ENCODE measurements around the gene F2RL3.

- TF ChIP-seq CTCF (IDR thresholded peaks at IDR 0.05), result no peak
- TF ChIP-seq POLR2A (IDR thresholded peaks at IDR 0.05; ENCODE audit: low read depth), result no peak
- no peak for TF ChIP-seq POLR2AphosphoS5 (IDR thresholded peaks at IDR 0.05)
- TF ChIP-seq EP300 (IDR thresholded peaks at IDR 0.05), result no peak
Observed at GRCh38 chr19:16917401-16917800, 28.6 kb downstream of the F2RL3 start.

Measured in esophagus muscularis mucosa (tissue), 4 donors.